ENCODE results near the gene KIAA1614.

Gene KIAA1614

GRCh38 chr1:180887841-180888240 is 24.9 kb upstream of the KIAA1614 start:
- TF ChIP-seq, protein P1, sequence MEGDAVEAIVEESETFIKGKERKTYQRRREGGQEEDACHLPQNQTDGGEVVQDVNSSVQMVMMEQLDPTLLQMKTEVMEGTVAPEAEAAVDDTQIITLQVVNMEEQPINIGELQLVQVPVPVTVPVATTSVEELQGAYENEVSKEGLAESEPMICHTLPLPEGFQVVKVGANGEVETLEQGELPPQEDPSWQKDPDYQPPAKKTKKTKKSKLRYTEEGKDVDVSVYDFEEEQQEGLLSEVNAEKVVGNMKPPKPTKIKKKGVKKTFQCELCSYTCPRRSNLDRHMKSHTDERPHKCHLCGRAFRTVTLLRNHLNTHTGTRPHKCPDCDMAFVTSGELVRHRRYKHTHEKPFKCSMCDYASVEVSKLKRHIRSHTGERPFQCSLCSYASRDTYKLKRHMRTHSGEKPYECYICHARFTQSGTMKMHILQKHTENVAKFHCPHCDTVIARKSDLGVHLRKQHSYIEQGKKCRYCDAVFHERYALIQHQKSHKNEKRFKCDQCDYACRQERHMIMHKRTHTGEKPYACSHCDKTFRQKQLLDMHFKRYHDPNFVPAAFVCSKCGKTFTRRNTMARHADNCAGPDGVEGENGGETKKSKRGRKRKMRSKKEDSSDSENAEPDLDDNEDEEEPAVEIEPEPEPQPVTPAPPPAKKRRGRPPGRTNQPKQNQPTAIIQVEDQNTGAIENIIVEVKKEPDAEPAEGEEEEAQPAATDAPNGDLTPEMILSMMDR (conservative IDR thresholded peaks at IDR 0.05; ENCODE audit: low read depth, low read length): no peak
- H3K4me3 ChIP-seq (ENCODE audit: low read depth, low read length): no peak overlapping the region
- no peak for DNase-seq (ENCODE audit: low read depth)

DNA sequence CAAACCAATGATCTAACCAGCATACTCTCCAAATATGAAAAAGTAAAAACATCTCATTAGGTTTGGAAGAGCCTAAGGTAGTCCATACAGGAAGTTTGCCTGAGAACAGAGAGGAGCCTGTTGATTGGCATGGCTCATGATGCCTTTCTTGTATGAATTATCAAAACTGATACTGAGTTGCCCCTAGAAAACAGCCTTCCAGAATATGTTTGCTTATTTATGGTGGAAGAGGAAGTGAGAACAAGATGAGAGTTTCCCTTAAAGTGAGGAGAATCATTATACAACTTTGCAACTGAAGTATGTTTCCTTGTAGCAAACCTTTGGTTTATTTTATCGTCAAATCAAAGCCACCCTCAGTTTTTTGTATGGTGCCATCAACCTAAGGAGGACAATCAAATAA is 23.8 kb upstream of the KIAA1614 start:
- no peak overlapping the region for H3K4me3 ChIP-seq (ENCODE audit: low read depth, low read length)
- no peak for DNase-seq (ENCODE audit: low read depth)
- TF ChIP-seq, protein P1 (conservative IDR thresholded peaks at IDR 0.05; ENCODE audit: low read depth, low read length): no peak

- DNase-seq (ENCODE audit: low read depth): no peak
- H3K4me3 ChIP-seq (ENCODE audit: low read depth, low read length): no peak overlapping the region
- TF ChIP-seq, protein P1 (conservative IDR thresholded peaks at IDR 0.05; ENCODE audit: low read depth, low read length): no peak
Observed at GRCh38 chr1:180889325-180889724, 23.4 kb upstream of the KIAA1614 start.

DNA sequence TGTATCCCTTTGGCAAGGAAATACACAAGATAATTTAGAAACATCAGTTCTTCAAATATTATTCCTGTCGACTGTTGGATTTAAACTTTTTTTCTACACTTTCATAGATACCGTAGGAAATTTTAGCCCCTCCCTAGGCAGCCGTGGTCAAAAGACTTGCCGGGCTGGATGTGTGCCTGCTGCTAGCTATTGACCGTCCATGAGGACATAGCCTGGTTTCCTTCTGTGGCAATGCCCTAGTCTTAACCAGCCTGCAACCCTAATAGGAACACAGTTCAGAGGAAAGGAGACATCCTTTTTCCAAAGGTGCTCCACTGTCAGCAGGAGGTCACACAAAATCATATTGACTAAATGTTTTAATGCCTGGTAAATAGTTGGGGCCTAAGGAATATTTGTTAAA is 20.4 kb upstream of the KIAA1614 start:
- TF ChIP-seq, protein P1 (conservative IDR thresholded peaks at IDR 0.05; ENCODE audit: low read depth, low read length): no peak
- no peak for DNase-seq (ENCODE audit: low read depth)
- no peak overlapping the region for H3K4me3 ChIP-seq (ENCODE audit: low read depth, low read length)

DNA sequence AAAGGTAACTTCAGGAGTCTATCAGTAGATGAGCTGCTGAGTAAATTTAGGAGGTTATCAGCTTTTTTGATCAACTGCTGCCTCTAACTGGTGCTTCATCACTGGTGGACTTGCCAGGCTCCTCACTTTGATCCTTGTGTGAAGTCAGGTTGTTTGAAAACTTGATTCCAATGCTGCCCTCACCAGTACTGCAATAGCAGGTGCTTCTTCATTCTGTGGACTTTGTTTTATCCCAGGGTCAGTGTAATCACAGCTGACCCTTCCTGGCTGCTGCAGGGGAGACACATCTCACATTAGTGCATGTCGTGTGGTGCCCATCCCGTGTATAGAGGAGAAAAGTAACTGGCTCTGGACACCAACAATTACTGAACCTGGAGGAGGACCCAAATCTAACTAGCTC is 20.0 kb upstream of the KIAA1614 start:
- TF ChIP-seq, protein P1 (conservative IDR thresholded peaks at IDR 0.05; ENCODE audit: low read depth, low read length): no peak

GRCh38 chr1:180893614-180894013 is 19.1 kb upstream of the KIAA1614 start:
- DNase-seq (ENCODE audit: low read depth): no peak
- H3K4me3 ChIP-seq (ENCODE audit: low read depth, low read length): no peak overlapping the region
- TF ChIP-seq, protein P1 (conservative IDR thresholded peaks at IDR 0.05; ENCODE audit: low read depth, low read length): no peak

More for the DNA sequence above, 20.0 kb upstream of the KIAA1614 start:
- DNase-seq (ENCODE audit: low read depth): no peak
- no peak overlapping the region for H3K4me3 ChIP-seq (ENCODE audit: low read depth, low read length)

DNA sequence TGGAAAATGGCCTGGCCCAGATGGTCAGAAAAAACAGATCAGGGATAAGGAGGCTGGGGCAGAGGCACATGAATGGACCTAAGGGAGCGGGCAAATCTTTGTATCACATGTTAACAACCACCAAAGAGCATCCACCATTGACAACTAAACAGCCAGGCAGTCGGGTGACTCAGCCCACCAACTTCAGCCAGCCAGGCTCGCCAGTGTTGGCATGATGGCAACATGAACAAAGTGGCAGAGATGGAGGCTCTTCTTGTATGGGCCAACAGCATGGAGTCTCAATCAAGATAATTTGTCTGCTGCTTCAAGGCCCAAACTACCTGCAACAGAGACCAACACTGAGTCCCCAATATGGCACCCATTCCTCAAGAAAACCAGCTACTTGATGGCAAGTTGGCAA is 16.5 kb upstream of the KIAA1614 start:
- TF ChIP-seq, protein P1 (conservative IDR thresholded peaks at IDR 0.05; ENCODE audit: low read depth, low read length): no peak
- no peak for DNase-seq (ENCODE audit: low read depth)
- H3K4me3 ChIP-seq (ENCODE audit: low read depth, low read length): no peak overlapping the region

Measured in choroid plexus epithelial cell (primary cell).